GM19455 (cell line): ENCODE measurements around the gene AGAP3.

Experiments
- ATAC-seq: cut with Tn5 transposase; IDR thresholded peaks from one replicate; pipeline ENCODE4 v1.9.1; 2021; ENCODE audit not compliant: unreplicated experiment

AGAP3 gene

GRCh38 chr7:151107882-151108281, 21.6 kb downstream of the AGAP3 start:
- no peak for ATAC-seq

DNA sequence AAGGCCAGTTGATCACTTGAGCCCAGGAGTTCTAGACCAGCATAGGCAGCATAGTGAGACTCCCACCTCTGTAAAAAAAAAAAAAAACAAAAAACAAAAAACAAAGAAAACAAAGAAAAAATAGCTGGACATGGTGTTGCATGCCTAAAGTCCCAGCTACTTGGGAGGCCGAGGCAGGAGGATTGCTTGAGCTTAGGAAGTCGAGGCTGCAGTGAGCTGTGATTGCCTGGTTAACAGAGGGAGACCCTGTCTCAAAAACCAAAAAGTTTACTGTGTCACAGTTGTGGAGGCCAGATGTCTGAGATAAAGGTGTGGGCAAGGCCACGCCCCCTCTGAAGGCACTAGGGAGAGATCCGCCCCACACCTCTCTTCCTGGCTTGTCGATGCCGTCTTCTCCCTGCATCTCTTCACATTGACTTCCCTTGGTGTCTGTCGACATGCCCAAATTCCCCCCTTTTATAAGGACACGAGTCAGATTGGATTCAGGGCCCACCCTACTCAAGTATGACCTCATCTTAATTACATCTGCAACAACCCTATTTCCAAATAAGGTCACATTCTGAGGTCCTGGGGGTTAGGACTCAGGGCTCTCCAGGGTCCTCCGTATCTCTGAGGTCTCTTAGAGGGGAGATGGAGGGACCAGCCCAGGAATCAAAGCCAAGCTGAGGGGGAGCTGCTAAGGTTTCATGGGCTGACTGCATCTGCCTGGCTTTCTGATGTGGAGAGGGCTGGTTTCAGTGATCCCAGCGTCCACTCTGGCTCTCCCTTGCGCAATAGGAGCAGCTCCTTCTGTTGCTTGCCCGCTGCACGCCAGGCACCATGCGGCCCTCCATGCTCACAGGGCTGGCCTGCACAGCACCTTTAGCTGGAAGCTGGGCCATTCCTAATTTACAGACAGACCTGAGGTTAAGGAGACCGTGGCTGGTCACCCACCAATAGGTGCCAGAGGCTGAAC, 23.1 kb downstream of the AGAP3 start:
- no peak for ATAC-seq

- no peak for ATAC-seq
These were observed 24.1 kb downstream of the AGAP3 start for GRCh38 chr7:151110236-151110940.

GRCh38 chr7:151110941-151111645, 24.8 kb downstream of the AGAP3 start:
- ATAC-seq = peak; percentile 83

GRCh38 chr7:151113344-151114150, 27.3 kb downstream of the AGAP3 start:
- no peak for ATAC-seq

DNA sequence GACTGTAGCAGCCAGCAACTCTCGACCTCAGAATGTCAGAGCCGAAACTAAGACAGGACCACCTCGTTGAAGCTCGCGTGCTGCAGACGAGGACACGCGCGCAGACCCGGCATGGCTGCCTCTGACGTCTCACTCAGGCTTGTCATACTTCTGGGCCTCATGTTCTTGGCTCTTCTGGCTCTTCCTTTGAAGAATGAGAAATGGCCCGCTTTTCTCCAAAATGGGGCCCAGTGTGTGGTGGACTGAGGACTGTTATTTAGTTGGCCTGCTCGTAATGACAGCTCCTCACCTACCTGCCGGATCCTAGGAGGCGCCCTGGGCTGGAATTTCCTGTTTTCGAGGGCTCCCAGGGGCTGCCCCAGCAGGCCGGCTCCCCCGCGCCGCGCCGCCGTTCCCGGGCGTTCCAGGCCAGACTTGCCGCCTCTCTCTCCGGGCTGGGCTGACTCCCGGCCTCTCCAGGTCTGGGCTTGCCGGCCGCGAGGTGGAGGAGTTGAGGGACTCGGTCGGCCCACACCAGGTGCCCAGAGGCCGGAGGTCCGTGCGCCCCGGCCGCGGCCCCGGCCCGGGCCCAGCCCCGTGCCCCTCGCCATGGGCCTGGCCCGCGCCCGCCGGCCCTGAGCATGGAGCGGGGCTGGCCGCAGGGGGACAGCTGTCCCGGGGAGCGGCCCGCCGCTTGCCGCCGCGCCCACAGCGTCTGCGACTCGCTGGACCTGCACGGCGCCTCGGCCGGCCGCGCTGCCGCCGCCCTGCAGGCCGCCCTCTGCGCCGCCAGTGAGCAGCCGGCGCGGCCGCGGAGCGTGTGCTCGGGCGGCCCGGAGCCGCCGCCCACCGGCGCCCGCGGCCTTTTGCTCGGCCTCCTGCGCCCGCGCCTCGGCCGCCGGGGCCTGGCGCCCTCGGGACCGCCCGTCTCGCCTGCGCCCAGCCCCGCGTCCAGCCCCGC, 28.1 kb downstream of the AGAP3 start:
- ATAC-seq = no peak

GRCh38 chr7:151115121-151115835, 29.0 kb downstream of the AGAP3 start:
- no peak for ATAC-seq

GRCh38 chr7:151115836-151116418, 29.7 kb downstream of the AGAP3 start:
- no peak for ATAC-seq

- ATAC-seq = no peak
These were observed 30.5 kb downstream of the AGAP3 start for GRCh38 chr7:151116603-151117440.

DNA sequence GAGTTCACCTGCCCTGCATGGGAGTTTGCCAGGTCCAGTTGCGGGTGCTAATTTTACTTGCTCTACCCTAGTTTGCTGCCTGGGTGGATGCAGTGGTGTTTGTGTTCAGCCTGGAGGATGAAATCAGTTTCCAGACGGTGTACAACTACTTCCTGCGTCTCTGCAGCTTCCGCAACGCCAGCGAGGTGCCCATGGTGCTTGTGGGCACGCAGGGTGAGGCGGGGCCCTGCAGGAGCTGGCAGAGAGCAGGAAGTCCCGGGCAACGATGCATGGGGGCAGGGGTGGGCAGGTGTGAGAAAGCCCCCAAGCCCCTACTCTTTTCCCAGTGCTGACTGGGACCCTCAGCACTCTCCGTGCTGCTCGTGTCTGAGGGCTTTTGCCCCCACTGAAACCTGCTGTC, 31.3 kb downstream of the AGAP3 start:
- ATAC-seq = no peak

GRCh38 chr7:151118108-151119054, 32.1 kb downstream of the AGAP3 start:
- ATAC-seq = no peak

- ATAC-seq = no peak
These were observed 32.8 kb downstream of the AGAP3 start for GRCh38 chr7:151119055-151119415.

DNA sequence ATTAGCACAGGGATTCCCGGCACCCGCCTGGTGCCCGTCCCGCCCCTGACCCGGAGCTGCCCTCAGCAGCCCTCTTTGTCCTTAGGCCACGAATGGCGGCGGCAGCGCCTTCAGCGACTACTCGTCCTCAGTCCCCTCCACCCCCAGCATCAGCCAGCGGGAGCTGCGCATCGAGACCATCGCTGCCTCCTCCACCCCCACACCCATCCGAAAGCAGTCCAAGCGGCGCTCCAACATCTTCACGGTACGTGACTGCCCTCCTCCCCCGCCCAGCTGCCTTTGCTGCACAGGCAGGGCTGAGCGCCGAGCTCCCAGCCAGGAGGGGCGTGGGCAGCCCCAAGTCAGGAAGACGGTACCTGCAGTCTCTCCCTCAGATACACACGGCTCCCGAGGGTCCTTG, 33.6 kb downstream of the AGAP3 start:
- ATAC-seq = no peak

DNA sequence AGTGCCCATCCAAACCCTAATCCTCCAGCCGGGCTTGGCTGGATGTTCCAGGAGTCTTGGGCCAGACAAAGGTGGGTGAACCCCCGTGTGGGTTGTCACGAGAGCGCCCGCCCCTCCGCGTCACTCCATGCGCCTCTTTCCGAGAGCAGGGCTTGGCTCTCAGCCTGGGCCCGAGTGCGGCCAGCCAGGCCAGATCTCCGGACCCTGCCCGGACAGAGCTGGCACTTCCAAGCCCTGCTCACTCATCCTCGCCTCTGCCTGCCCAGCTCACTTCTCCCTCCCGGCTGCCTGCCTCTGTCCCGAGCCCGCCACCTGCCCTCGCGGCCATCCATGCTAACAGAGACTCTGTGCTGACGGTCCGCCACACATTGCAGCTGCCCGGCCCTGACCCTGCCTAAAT, 34.6 kb downstream of the AGAP3 start:
- no peak for ATAC-seq

- no peak for ATAC-seq
These were observed 35.3 kb downstream of the AGAP3 start for GRCh38 chr7:151121380-151122170.

GRCh38 chr7:151122276-151122675, 36.0 kb downstream of the AGAP3 start:
- ATAC-seq = no peak
